Caco-2 (cell line): ENCODE data around the gene SCN2B. TPM values are rescaled to one million over a fixed set of nuclear protein-coding genes. Genes with fewer than 3 reads are reported as not detected.

Experiments used
- BruUV-seq: library from RNA; stranded (reverse); fragments of 400-500 nt; replicated peaks from 2 replicates; lab custom pipeline; 2021; lab: Mats Ljungman, UMichigan
- CTCF ChIA-PET: fragments of 300-600 bp; sonication (Branson Sonifier 250); formaldehyde crosslinking; loops from one replicate; lab custom pipeline; 2022; ENCODE audit warnings: antibody characterized with exemption; lab: Charles Lee
- POLR2A ChIA-PET: fragments of 300-600 bp; sonication (Branson Sonifier 250); formaldehyde crosslinking; loops from one replicate; lab custom pipeline; 2022; ENCODE audit warnings: antibody characterized with exemption; lab: Charles Lee
- DNase-seq, 2 experiments: peaks; one replicate each; pipeline versions ENCODE4 v3.0.0 to v3.0.0-alpha.2; 2020 to 2022
- H3K27me3 ChIP-seq: replicated peaks from 2 replicates; pipeline ENCODE4 v1.6.0; 2011; ENCODE audit warnings: low read length; ENCODE audit not compliant: control insufficient read depth, insufficient read depth
- H3K36me3 ChIP-seq: 2 replicates; pipeline ENCODE4 v1.5.1; 2011; ENCODE audit warnings: low read length; ENCODE audit not compliant: control insufficient read depth, insufficient read depth
- H3K4me1 ChIP-seq: fragments of 250-450 bp; sonication (Bioruptor Pico); 2 replicates; pipeline ENCODE4 v1.5.1; 2020; ENCODE audit warnings: mild to moderate bottlenecking
- H3K4me3 ChIP-seq: 2 replicates; pipeline ENCODE4 v1.5.1; 2011; ENCODE audit warnings: low read depth, mild to moderate bottlenecking, control low read depth, low read length
- H3K9me3 ChIP-seq: fragments of 250-450 bp; sonication (Bioruptor Pico); 2 replicates; pipeline ENCODE4 v1.5.1; 2020; ENCODE audit warnings: mild to moderate bottlenecking, moderate library complexity
- H3K27ac Mint-ChIP-seq: one replicate; pipeline ENCODE4 v1.8.0; 2022; ENCODE audit warnings: mixed read lengths; ENCODE audit not compliant: unreplicated experiment
- H3K27me3 Mint-ChIP-seq: one replicate; pipeline ENCODE4 v1.8.0; 2022; ENCODE audit warnings: mixed read lengths; ENCODE audit not compliant: insufficient read depth, unreplicated experiment
- H3K36me3 Mint-ChIP-seq: one replicate; pipeline ENCODE4 v1.8.0; 2022; ENCODE audit warnings: mild to moderate bottlenecking, mixed read lengths; ENCODE audit not compliant: insufficient read depth, unreplicated experiment
- H3K4me1 Mint-ChIP-seq: one replicate; pipeline ENCODE4 v1.8.0; 2022; ENCODE audit warnings: low read depth, mixed read lengths; ENCODE audit not compliant: unreplicated experiment
- H3K4me3 Mint-ChIP-seq: one replicate; pipeline ENCODE4 v1.8.0; 2022; ENCODE audit warnings: mild to moderate bottlenecking, moderate library complexity, mixed read lengths; ENCODE audit not compliant: unreplicated experiment
- H3K9me3 Mint-ChIP-seq: one replicate; pipeline ENCODE4 v1.8.0; 2022; ENCODE audit warnings: mixed read lengths; ENCODE audit not compliant: unreplicated experiment
- intact Hi-C: fragments of 100-400 bp; cut with micrococcal nuclease; formaldehyde crosslinking; loops from one replicate; pipeline ENCODE4 v1.10.0; 2022; ENCODE audit not compliant: unreplicated experiment
- total RNA-seq: library from RNA; stranded (reverse); gene quantifications from 2 replicates; pipeline ENCODE4 v1.2.3, GENCODE V29; 2022
- TF ChIP-seq, protein P1 (sequence below), 2 experiments: fragments of 200-600 bp in 1 of 2; IDR thresholded peaks; 1 replicate in 1 of 2; 2 replicates in 1 of 2; pipeline versions ENCODE4 v1.5.1 to v1.8.0; 2011 to 2022; ENCODE audit warnings: antibody characterized with exemption in 1 of 2, control low read depth in 1 of 2, inconsistent platforms in 1 of 2, low read depth in 1 of 2, low read length in 1 of 2, mild to moderate bottlenecking in 1 of 2, moderate library complexity in 1 of 2; ENCODE audit not compliant: insufficient read depth in 1 of 2, severe bottlenecking in 1 of 2, unreplicated experiment in 1 of 2

The SCN2B gene
- total RNA-seq, 1 experiment from 2014 or later = not detected

DNA sequence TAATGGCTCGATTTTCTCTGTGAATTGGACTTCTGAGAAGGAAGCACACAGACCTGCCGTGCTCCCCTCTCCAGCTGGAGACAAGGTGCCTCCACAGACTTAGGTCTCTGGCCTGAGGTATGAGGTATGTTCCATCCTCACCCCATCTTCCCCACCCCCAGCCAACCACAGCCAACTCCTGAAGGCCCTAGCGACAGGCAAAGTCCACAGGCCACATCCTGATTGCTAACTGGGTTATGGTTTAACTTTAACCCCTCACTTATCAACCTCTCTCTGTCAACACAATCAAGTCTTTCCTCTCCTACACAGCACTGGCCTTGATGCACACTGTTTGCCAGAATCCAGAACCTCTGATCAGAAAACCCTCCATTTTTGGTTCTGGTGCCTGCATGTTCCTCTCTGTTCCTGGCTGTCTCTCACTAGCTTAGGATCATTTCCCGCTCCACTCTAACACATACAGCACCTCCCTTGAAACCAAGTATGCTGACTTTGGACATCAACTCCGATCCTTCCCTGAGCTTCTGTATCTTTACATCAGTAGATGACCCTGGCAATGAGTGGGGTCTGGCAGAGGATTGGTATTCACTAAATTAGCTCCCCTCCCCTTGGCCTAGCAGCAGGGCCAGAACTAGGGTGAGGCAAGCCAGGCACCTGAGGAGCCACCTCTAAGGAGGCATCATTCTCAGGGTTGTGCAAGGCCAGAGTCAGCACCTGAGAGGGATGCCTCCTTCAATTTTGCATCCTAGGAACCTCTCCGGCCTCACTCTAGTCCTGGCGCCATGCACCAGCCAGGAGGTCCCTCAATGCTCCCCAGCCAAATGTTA lies 26.4 kb upstream of the SCN2B start:
- ChIA-PET POLR2A (interaction anchor here (0.5 to 2.0 kb wide), 6 partner anchors 9 to 1124 kb away, joined by 3 to 16 read pairs (median 4); partner anchors contain the start of gene MPZL3), CTCF (interaction anchor here (0.6 to 1.9 kb wide), 13 partner anchors 9 to 165 kb away, joined by 3 to 20 read pairs (median 3); partner anchors contain the start of genes MPZL2 and MPZL3)
- TF ChIP-seq, protein P1, sequence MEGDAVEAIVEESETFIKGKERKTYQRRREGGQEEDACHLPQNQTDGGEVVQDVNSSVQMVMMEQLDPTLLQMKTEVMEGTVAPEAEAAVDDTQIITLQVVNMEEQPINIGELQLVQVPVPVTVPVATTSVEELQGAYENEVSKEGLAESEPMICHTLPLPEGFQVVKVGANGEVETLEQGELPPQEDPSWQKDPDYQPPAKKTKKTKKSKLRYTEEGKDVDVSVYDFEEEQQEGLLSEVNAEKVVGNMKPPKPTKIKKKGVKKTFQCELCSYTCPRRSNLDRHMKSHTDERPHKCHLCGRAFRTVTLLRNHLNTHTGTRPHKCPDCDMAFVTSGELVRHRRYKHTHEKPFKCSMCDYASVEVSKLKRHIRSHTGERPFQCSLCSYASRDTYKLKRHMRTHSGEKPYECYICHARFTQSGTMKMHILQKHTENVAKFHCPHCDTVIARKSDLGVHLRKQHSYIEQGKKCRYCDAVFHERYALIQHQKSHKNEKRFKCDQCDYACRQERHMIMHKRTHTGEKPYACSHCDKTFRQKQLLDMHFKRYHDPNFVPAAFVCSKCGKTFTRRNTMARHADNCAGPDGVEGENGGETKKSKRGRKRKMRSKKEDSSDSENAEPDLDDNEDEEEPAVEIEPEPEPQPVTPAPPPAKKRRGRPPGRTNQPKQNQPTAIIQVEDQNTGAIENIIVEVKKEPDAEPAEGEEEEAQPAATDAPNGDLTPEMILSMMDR (IDR thresholded peaks at IDR 0.05; ENCODE audit: insufficient read depth in 1 of 2, low read depth in 1 of 2, low read length in 1 of 2, severe bottlenecking in 1 of 2, unreplicated experiment in 1 of 2) = no peak
- DNase-seq = peak; percentile 92 to 97
- Mint-ChIP-seq H3K4me1 (peaks cover 26% of the 10 kb centered on the region), H3K27me3 (no peaks in the 10 kb centered on the region), H3K36me3 (no peaks in the 10 kb centered on the region), H3K4me3 (no peak overlapping the region), H3K9me3 (no peaks in the 10 kb centered on the region), H3K27ac (no peak overlapping the region)
- intact Hi-C loops = loop anchor here (1.0 to 2.0 kb wide), 5 partner anchors 9 to 116 kb away; partner anchors contain the start of gene MPZL3
- Histone ChIP-seq H3K27me3 (no peaks in the 10 kb centered on the region), H3K9me3 (no peaks in the 10 kb centered on the region), H3K4me1 (peaks cover 83% of the 10 kb centered on the region), H3K4me3 (no peak overlapping the region), H3K36me3 (peaks cover 2% of the 10 kb centered on the region; the same call in 1 of the 2 replicates)
- BruUV-seq = no TSS peak

DNA sequence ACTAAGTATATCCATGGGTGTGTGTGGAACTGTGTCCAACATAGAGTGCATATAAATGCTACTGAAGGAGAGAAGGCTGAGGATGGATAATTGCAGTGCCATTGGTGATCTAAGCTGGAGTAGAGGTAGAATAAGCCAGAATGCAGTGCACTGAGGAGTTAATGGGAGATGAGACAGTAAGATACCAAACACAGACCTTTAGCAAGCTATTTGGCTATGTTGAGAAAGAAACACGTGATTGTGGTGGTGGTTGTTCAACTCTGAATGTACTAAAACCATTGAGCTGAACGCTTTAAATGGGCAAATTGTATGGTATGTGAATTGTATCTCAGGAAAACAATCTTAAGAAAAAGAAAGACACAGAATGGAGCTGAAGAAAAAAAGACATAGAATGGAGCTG lies 25.5 kb upstream of the SCN2B start:
- Mint-ChIP-seq H3K27me3 (no peaks in the 10 kb centered on the region), H3K27ac (no peak overlapping the region), H3K4me3 (no peak overlapping the region), H3K9me3 (no peaks in the 10 kb centered on the region), H3K36me3 (no peaks in the 10 kb centered on the region), H3K4me1 (peaks cover 31% of the 10 kb centered on the region)
- H3K4me1 ChIP-seq = peaks cover 91% of the 10 kb centered on the region
- H3K4me3 ChIP-seq = no peak overlapping the region
- TF ChIP-seq, protein P1 (IDR thresholded peaks at IDR 0.05; ENCODE audit: insufficient read depth in 1 of 2, low read depth in 1 of 2, low read length in 1 of 2, severe bottlenecking in 1 of 2, unreplicated experiment in 1 of 2) = no peak
- H3K9me3 ChIP-seq = no peaks in the 10 kb centered on the region
- H3K36me3 ChIP-seq = peaks cover 2% of the 10 kb centered on the region; the same call in 1 of the 2 replicates
- no peak for DNase-seq
- H3K27me3 ChIP-seq = no peaks in the 10 kb centered on the region
- ChIA-PET POLR2A (interaction anchor here (0.5 to 2.0 kb wide), 5 partner anchors 10 to 1123 kb away, joined by 3 to 16 read pairs (median 4); partner anchors contain the start of gene MPZL3), CTCF (interaction anchor here (0.5 to 1.9 kb wide), 13 partner anchors 10 to 1017 kb away, joined by 3 to 20 read pairs (median 4); partner anchors contain the start of gene MPZL2)
- BruUV-seq = TSS peak; percentile 80
- intact Hi-C loops = loop anchor here (1.0 to 2.0 kb wide), 5 partner anchors 10 to 117 kb away; partner anchors contain the start of gene MPZL3
